Measurements from ENCODE around the gene CASP4.
"Not testable (repeated sequence)": the region's sequence is repeated elsewhere in the genome, so short reads cannot be mapped to it uniquely, and the experiment has no call there.

CASP4 gene

DNA sequence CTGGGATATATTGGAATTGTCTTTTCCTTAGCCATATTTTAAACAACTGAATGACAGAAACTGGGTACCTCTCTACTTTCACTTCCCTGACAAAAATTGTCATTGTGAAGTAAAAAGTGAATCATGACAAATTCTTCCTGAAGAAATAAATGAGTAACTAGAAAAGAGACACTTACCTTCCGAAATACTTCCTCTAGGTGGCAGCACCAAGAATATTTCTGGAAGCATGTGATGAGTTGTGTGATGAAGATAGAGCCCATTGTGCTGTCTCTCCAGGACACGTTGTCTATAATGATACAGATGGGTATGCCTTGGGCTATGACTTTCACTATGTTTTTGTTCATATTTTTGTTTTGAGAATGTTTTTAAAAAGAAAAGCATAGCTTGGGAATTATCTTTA, 21.5 kb downstream of the CASP4 start:
- H3K9me2 ChIP-seq (replicated peaks; ENCODE audit: control insufficient read depth, low read length) = no peaks in the 10 kb centered on the region
- peak; percentile 44 for TF ChIP-seq CTCF (IDR thresholded peaks at IDR 0.05; ENCODE audit: low read depth, low read length, poor library complexity, severe bottlenecking)
- TF ChIP-seq EZH2phosphoT487 (IDR thresholded peaks at IDR 0.05; ENCODE audit: borderline replicate concordance, low read length) = no peak
- no peak overlapping the region for H3K27ac ChIP-seq (ENCODE audit: low read depth, low read length)
- no peaks in the 10 kb centered on the region for H3F3A ChIP-seq (ENCODE audit: control insufficient read depth, insufficient read depth)
- no peaks in the 10 kb centered on the region for H3K4me1 ChIP-seq (ENCODE audit: control insufficient read depth, low read length)
- no peaks in the 10 kb centered on the region for H3K36me3 ChIP-seq (ENCODE audit: control insufficient read depth, low read length)
- H3K4me2 ChIP-seq (ENCODE audit: low read length) = no peak overlapping the region
- H3K27me3 ChIP-seq (ENCODE audit: control insufficient read depth, low read length) = no peaks in the 10 kb centered on the region
- H4K20me1 ChIP-seq (ENCODE audit: control insufficient read depth, insufficient read depth, low read depth, low read length) = no peaks in the 10 kb centered on the region
- no peak overlapping the region for H3K4me3 ChIP-seq (ENCODE audit: low read length)
- no peaks in the 10 kb centered on the region for H3K9me3 ChIP-seq (ENCODE audit: control insufficient read depth, insufficient read depth, low read length)
- H3K79me2 ChIP-seq (ENCODE audit: control insufficient read depth, low read length) = no peaks in the 10 kb centered on the region

GRCh38 chr11:104944076-104944475, 24.3 kb downstream of the CASP4 start:
- Histone ChIP-seq H3K27me3 (ENCODE audit: control insufficient read depth, low read length) (no peaks in the 10 kb centered on the region), H3K79me2 (ENCODE audit: control insufficient read depth, low read length) (no peaks in the 10 kb centered on the region), H3K36me3 (ENCODE audit: control insufficient read depth, low read length) (no peaks in the 10 kb centered on the region), H3K9me2 (replicated peaks; ENCODE audit: control insufficient read depth, low read length) (no peaks in the 10 kb centered on the region), H3F3A (ENCODE audit: control insufficient read depth, insufficient read depth) (no peaks in the 10 kb centered on the region), H4K20me1 (ENCODE audit: control insufficient read depth, insufficient read depth, low read depth, low read length) (no peaks in the 10 kb centered on the region), H3K27ac (ENCODE audit: low read depth, low read length) (no peak overlapping the region), H3K4me2 (ENCODE audit: low read length) (no peak overlapping the region), H3K4me1 (ENCODE audit: control insufficient read depth, low read length) (no peaks in the 10 kb centered on the region), H3K9me3 (ENCODE audit: control insufficient read depth, insufficient read depth, low read length) (no peaks in the 10 kb centered on the region), H3K4me3 (ENCODE audit: low read length) (no peak overlapping the region)
- no peak for TF ChIP-seq CTCF (IDR thresholded peaks at IDR 0.05; ENCODE audit: low read depth, low read length, poor library complexity, severe bottlenecking)
- TF ChIP-seq EZH2phosphoT487 (IDR thresholded peaks at IDR 0.05; ENCODE audit: borderline replicate concordance, low read length) = no peak

DNA sequence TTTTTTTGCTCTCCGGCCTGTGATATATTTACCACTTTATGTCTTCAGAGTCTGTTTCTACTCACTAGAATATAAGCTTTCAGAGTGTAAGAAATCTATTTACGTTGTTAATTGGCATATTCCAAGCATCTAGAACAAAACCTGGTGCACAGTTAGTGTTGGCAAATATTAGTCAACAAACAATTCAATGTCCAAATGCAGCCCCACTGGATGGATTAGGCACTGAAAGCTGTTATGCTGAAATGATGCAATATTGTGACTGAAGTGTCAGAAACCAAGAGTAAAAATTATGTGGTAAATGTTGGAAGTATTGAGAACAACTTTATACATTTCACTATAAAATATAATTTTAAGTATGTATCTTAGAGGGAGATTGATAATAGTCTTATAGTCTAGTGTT, 24.8 kb downstream of the CASP4 start:
- no peaks in the 10 kb centered on the region for H3F3A ChIP-seq (ENCODE audit: control insufficient read depth, insufficient read depth)
- H3K27ac ChIP-seq (ENCODE audit: low read depth, low read length) = no peak overlapping the region
- no peaks in the 10 kb centered on the region for H3K36me3 ChIP-seq (ENCODE audit: control insufficient read depth, low read length)
- H3K4me3 ChIP-seq (ENCODE audit: low read length) = no peak overlapping the region
- no peaks in the 10 kb centered on the region for H3K9me2 ChIP-seq (replicated peaks; ENCODE audit: control insufficient read depth, low read length)
- H3K4me1 ChIP-seq (ENCODE audit: control insufficient read depth, low read length) = no peaks in the 10 kb centered on the region
- H3K79me2 ChIP-seq (ENCODE audit: control insufficient read depth, low read length) = no peaks in the 10 kb centered on the region
- H4K20me1 ChIP-seq (ENCODE audit: control insufficient read depth, insufficient read depth, low read depth, low read length) = no peaks in the 10 kb centered on the region
- no peak overlapping the region for H3K4me2 ChIP-seq (ENCODE audit: low read length)
- no peaks in the 10 kb centered on the region for H3K27me3 ChIP-seq (ENCODE audit: control insufficient read depth, low read length)
- TF ChIP-seq CTCF (IDR thresholded peaks at IDR 0.05; ENCODE audit: low read depth, low read length, poor library complexity, severe bottlenecking) (no peak), EZH2phosphoT487 (IDR thresholded peaks at IDR 0.05; ENCODE audit: borderline replicate concordance, low read length) (no peak)
- no peaks in the 10 kb centered on the region for H3K9me3 ChIP-seq (ENCODE audit: control insufficient read depth, insufficient read depth, low read length)

DNA sequence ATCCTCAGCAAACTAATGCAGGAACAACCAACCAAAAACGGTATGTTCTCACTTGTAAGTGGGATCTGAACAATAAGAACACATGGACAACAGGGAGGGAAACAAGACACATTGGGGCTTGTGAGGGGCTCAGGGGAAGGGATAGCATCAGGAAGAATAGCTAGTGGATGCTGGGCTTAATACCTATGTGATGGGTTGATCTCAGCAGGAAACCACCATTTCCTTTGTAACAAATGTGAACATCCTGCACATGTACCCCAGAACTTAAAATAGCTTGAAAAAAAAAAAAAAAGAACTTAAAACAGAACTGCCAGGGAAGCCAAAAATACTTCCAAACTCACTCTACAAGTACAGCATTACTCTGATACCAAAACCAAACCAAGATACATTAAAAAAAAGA, 33.8 kb downstream of the CASP4 start:
- Histone ChIP-seq H3K9me2 (replicated peaks; ENCODE audit: control insufficient read depth, low read length) (no peaks in the 10 kb centered on the region), H3K9me3 (ENCODE audit: control insufficient read depth, insufficient read depth, low read length) (no peaks in the 10 kb centered on the region), H3K4me3 (ENCODE audit: low read length) (no peak overlapping the region), H4K20me1 (ENCODE audit: control insufficient read depth, insufficient read depth, low read depth, low read length) (no peaks in the 10 kb centered on the region), H3K79me2 (ENCODE audit: control insufficient read depth, low read length) (no peaks in the 10 kb centered on the region), H3K27me3 (ENCODE audit: control insufficient read depth, low read length) (no peaks in the 10 kb centered on the region), H3K27ac (ENCODE audit: low read depth, low read length) (no peak overlapping the region), H3K4me1 (ENCODE audit: control insufficient read depth, low read length) (peaks cover 4% of the 10 kb centered on the region; the same call in 1 of the 2 replicates), H3K36me3 (ENCODE audit: control insufficient read depth, low read length) (no peaks in the 10 kb centered on the region), H3K4me2 (ENCODE audit: low read length) (no peak overlapping the region), H3F3A (ENCODE audit: control insufficient read depth, insufficient read depth) (no peaks in the 10 kb centered on the region)
- TF ChIP-seq CTCF (IDR thresholded peaks at IDR 0.05; ENCODE audit: low read depth, low read length, poor library complexity, severe bottlenecking) (no peak), EZH2phosphoT487 (IDR thresholded peaks at IDR 0.05; ENCODE audit: borderline replicate concordance, low read length) (no peak)

GRCh38 chr11:104934073-104934472, 34.3 kb downstream of the CASP4 start:
- not testable (repeated sequence) for H4K20me1 ChIP-seq (ENCODE audit: control insufficient read depth, insufficient read depth, low read depth, low read length); H3K79me2 ChIP-seq (ENCODE audit: control insufficient read depth, low read length); H3K27me3 ChIP-seq (ENCODE audit: control insufficient read depth, low read length); H3K36me3 ChIP-seq (ENCODE audit: control insufficient read depth, low read length); H3K9me2 ChIP-seq (replicated peaks; ENCODE audit: control insufficient read depth, low read length); H3K4me3 ChIP-seq (ENCODE audit: low read length); H3K4me2 ChIP-seq (ENCODE audit: low read length); H3K9me3 ChIP-seq (ENCODE audit: control insufficient read depth, insufficient read depth, low read length); H3K27ac ChIP-seq (ENCODE audit: low read depth, low read length); H3F3A ChIP-seq (ENCODE audit: control insufficient read depth, insufficient read depth); H3K4me1 ChIP-seq (ENCODE audit: control insufficient read depth, low read length)
